Keratinocyte (primary cell): ENCODE data around the gene CEP85.

Source experiments
- CTCF ChIP-seq, 3 experiments: IDR thresholded peaks in 1 of 3; conservative IDR thresholded peaks in 1 of 3; optimal IDR thresholded peaks in 1 of 3; 2 replicates in 2 of 3; 3 replicates in 1 of 3; pipeline versions ENCODE3 to v1.5.1; 2011; ENCODE audit warnings: low read length in 3 of 3, mild to moderate bottlenecking in 3 of 3, moderate library complexity in 2 of 3, control low read depth in 1 of 3, inconsistent platforms in 1 of 3; ENCODE audit not compliant: insufficient read depth in 2 of 3; ENCODE audit errors: extremely low read depth in 1 of 3
- EZH2 ChIP-seq: IDR thresholded peaks from one replicate; pipeline ENCODE4 v1.6.1; 2012; ENCODE audit warnings: inconsistent platforms, mild to moderate bottlenecking, low read length, moderate library complexity

GRCh38 chr1:26189331-26189730 lies 44.7 kb upstream of the CEP85 start:
- TF ChIP-seq EZH2 (no peak), CTCF (optimal IDR thresholded peaks at IDR 0.05 in 1 of 3, IDR thresholded peaks at IDR 0.05 in 1 of 3, conservative IDR thresholded peaks at IDR 0.05 in 1 of 3; ENCODE audit: extremely low read depth in 1 of 3, insufficient read depth in 2 of 3, low read length in 3 of 3) (no peak)
